Measurements from ENCODE around the gene IGFBP5. TPM values are rescaled to one million over a fixed set of nuclear protein-coding genes. Genes with fewer than 3 reads are reported as not detected.

Gene IGFBP5
- total RNA-seq, 3 donors from 2014 or later = 36.4 to 628 (median 95.9) TPM

GRCh38 chr2:216660496-216660895 lies 34.9 kb downstream of the IGFBP5 start:
- Histone ChIP-seq H3K36me3 (ENCODE audit: low read depth) (no peaks in the 10 kb centered on the region), H3K4me1 (ENCODE audit: low read depth) (peaks cover 5% of the 10 kb centered on the region), H3K4me3 (no peak overlapping the region), H3K9me3 (no peaks in the 10 kb centered on the region)
- ATAC-seq = no peak
- DNase-seq = no peak
- intact Hi-C loops (cut with DNase I, micrococcal nuclease) = no loop called here
- TF ChIP-seq, protein P1, sequence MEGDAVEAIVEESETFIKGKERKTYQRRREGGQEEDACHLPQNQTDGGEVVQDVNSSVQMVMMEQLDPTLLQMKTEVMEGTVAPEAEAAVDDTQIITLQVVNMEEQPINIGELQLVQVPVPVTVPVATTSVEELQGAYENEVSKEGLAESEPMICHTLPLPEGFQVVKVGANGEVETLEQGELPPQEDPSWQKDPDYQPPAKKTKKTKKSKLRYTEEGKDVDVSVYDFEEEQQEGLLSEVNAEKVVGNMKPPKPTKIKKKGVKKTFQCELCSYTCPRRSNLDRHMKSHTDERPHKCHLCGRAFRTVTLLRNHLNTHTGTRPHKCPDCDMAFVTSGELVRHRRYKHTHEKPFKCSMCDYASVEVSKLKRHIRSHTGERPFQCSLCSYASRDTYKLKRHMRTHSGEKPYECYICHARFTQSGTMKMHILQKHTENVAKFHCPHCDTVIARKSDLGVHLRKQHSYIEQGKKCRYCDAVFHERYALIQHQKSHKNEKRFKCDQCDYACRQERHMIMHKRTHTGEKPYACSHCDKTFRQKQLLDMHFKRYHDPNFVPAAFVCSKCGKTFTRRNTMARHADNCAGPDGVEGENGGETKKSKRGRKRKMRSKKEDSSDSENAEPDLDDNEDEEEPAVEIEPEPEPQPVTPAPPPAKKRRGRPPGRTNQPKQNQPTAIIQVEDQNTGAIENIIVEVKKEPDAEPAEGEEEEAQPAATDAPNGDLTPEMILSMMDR (IDR thresholded peaks at IDR 0.05) = no peak

- no peak overlapping the region for H3K4me3 ChIP-seq
- no peaks in the 10 kb centered on the region for H3K9me3 ChIP-seq
- ATAC-seq = no peak
- H3K36me3 ChIP-seq (ENCODE audit: low read depth) = no peaks in the 10 kb centered on the region
- intact Hi-C loops (cut with DNase I, micrococcal nuclease) = no loop called here
- H3K4me1 ChIP-seq (ENCODE audit: low read depth) = no peaks in the 10 kb centered on the region
- TF ChIP-seq, protein P1 (IDR thresholded peaks at IDR 0.05) = no peak
- no peak for DNase-seq
Observed at GRCh38 chr2:216659276-216659675, 36.1 kb downstream of the IGFBP5 start.

DNA sequence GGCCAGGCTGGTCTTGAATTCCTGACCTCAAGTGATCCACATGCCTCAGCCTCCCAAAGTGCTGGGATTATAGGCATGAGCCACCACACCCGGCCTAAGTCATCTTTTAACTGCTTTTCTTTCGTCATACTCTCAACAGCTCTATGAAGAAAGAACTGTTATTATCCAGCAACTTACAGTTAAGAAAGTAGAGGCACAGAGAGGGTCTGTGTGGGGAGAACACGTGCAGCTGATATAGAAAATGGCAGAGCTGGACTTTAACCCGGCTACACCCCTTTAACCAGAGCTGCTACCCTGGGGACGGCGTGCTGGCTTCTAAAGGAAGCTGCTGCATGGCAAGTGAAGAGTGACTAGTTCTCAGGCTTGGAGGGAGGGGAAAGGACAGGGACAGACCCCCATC lies 36.6 kb downstream of the IGFBP5 start:
- H3K4me1 ChIP-seq (ENCODE audit: low read depth) = no peaks in the 10 kb centered on the region
- no peak overlapping the region for H3K4me3 ChIP-seq
- peak; percentile 29 for ATAC-seq
- no peaks in the 10 kb centered on the region for H3K9me3 ChIP-seq
- H3K36me3 ChIP-seq (ENCODE audit: low read depth) = no peaks in the 10 kb centered on the region
- TF ChIP-seq, protein P1 (IDR thresholded peaks at IDR 0.05) = no peak
- intact Hi-C loops (cut with DNase I, micrococcal nuclease) = no loop called here
- DNase-seq = no peak

DNA sequence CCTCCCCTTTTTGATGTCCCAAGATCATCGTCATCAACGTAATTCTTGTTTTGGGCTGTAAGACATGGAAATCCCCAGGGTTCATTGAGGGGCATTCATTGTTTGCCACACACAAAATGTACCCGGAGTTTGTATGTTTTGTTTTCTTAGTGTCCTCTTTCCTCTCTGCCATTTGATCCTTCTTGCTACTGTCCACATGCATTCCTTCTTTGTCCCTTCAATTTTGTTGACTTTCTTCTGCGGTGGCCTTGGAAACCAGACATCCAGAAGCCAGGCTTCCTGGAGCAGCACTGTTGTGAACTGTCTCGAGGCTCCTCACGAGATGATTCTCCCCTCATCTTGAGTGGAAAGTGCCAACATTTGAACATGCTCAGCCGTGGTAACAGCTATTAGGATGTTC lies 37.4 kb downstream of the IGFBP5 start:
- no peak overlapping the region for H3K4me3 ChIP-seq
- H3K9me3 ChIP-seq = no peaks in the 10 kb centered on the region
- no peaks in the 10 kb centered on the region for H3K36me3 ChIP-seq (ENCODE audit: low read depth)
- H3K4me1 ChIP-seq (ENCODE audit: low read depth) = no peaks in the 10 kb centered on the region
- intact Hi-C loops (cut with DNase I, micrococcal nuclease) = no loop called here
- ATAC-seq = no peak
- TF ChIP-seq, protein P1 (IDR thresholded peaks at IDR 0.05) = no peak
- no peak for DNase-seq

DNA sequence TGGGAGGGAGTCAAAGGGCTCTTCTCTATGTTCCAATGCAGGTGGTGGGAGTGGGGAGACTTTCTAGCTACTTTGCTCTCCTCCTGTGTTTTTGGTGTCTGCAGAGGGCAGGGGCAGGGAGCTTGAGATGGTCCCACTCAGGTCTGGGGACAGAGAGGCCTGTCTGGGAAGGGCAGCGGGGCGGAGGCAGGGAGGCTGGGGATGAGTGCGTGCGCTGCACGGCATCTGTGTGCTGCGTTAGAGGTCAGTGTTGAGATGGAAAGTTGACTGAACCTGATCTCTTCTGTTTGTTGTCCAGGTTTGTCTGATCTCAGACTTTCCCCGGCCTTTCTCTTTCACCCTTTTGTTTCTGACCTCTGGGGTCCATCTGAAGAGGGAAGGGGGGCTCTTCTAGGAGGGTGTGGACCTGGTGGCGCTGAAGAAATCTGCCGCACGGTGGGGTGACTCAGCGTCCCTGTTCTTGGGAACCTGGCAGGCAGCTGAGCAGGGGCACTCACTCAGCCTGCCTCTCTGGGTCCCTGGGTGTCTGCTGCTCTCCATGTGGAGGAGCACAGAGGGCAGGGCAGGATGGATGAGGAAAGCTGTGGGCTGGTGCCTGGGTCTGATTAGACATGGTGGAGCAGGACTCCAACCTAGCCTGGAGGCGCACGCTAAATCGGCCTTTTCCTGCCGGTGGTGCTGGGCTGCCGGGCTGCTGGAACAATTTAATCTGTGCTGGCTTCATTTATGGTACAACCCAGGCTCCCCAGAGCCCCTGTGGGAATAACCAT lies 38.1 kb downstream of the IGFBP5 start:
- TF ChIP-seq, protein P1 (IDR thresholded peaks at IDR 0.05) = no peak
- DNase-seq (no peak), ATAC-seq (no peak)
- intact Hi-C loops (cut with DNase I, micrococcal nuclease) = no loop called here
- Histone ChIP-seq H3K4me3 (no peak overlapping the region), H3K36me3 (ENCODE audit: low read depth) (no peaks in the 10 kb centered on the region), H3K4me1 (ENCODE audit: low read depth) (no peaks in the 10 kb centered on the region), H3K9me3 (no peaks in the 10 kb centered on the region)
